ENCODE measurements around the gene ABCA1. TPM values are rescaled to one million over a fixed set of nuclear protein-coding genes. Genes with fewer than 3 reads are reported as not detected.

The ABCA1 gene
- total RNA-seq, 2 donors from 2014 or later = 21.6 to 34.8 TPM

GRCh38 chr9:104810421-104811339, 117.3 kb downstream of the ABCA1 start:
- Histone ChIP-seq H3K9ac (ENCODE audit: extremely low read depth, low read length, poor library complexity, severe bottlenecking) (no peak overlapping the region), H3K27ac (ENCODE audit: low read depth, low read length) (no peak overlapping the region), H3K27me3 (ENCODE audit: control insufficient read depth, insufficient read depth, low read length, poor library complexity, severe bottlenecking) (no peaks in the 10 kb centered on the region), H3K4me1 (ENCODE audit: control insufficient read depth, insufficient read depth, low read length) (no peaks in the 10 kb centered on the region), H3K4me3 (ENCODE audit: low read length) (no peak overlapping the region), H3K9me3 (ENCODE audit: control insufficient read depth, low read length) (no peaks in the 10 kb centered on the region), H3K36me3 (ENCODE audit: control insufficient read depth, insufficient read depth, low read length) (peaks cover 91% of the 10 kb centered on the region)
- no peaks in the 10 kb centered on the region for H3K27me3 Mint-ChIP-seq (ENCODE audit: insufficient read depth)
- H3K36me3 Mint-ChIP-seq (ENCODE audit: low read depth) = peaks cover 61% of the 10 kb centered on the region
- no peak overlapping the region for H3K4me3 Mint-ChIP-seq
- no peaks in the 10 kb centered on the region for H3K4me1 Mint-ChIP-seq
- H3K9me3 Mint-ChIP-seq = no peaks in the 10 kb centered on the region
- DNase-seq = peak; percentile 65
- no peak overlapping the region for H3K27ac Mint-ChIP-seq
- WGBS, 2 experiments (ENCODE audit: insufficient coverage in 1 of 2, insufficient read length in 1 of 2) = 88 to 92% methylated on average over 11 to 12 of the region's 12 CpGs
- TF ChIP-seq, protein P1, sequence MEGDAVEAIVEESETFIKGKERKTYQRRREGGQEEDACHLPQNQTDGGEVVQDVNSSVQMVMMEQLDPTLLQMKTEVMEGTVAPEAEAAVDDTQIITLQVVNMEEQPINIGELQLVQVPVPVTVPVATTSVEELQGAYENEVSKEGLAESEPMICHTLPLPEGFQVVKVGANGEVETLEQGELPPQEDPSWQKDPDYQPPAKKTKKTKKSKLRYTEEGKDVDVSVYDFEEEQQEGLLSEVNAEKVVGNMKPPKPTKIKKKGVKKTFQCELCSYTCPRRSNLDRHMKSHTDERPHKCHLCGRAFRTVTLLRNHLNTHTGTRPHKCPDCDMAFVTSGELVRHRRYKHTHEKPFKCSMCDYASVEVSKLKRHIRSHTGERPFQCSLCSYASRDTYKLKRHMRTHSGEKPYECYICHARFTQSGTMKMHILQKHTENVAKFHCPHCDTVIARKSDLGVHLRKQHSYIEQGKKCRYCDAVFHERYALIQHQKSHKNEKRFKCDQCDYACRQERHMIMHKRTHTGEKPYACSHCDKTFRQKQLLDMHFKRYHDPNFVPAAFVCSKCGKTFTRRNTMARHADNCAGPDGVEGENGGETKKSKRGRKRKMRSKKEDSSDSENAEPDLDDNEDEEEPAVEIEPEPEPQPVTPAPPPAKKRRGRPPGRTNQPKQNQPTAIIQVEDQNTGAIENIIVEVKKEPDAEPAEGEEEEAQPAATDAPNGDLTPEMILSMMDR (conservative IDR thresholded peaks at IDR 0.05) = no peak

DNA sequence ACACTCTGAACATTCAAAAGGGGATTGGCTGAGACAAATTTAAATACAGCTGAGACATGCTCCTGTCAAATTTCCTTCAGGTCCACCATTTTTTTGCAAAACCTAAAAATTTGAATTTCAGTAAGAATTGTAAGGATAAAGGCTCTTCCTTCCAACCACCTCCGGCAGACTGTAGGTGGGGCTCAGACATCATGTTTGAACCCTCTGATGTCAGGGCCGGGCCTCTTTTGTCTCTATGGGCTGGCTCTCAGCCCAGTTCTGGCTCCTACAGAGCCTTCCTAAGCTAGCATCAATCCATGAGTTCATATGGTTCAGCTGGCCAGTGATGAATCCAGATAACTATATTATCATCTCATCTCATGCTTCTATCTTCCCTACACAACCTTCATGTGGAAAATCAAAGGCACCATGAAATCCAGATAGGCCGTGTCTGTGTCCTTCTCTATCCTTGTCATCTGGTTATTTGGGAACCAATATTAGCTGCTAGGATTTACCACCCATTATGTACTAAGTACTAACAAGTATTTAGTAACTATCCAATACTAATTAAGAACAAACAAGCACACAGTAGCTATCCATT, 119.8 kb downstream of the ABCA1 start:
- H3K27ac ChIP-seq (ENCODE audit: low read depth, low read length) = no peak overlapping the region
- no peaks in the 10 kb centered on the region for H3K27me3 ChIP-seq (ENCODE audit: control insufficient read depth, insufficient read depth, low read length, poor library complexity, severe bottlenecking)
- Mint-ChIP-seq H3K27ac (no peak overlapping the region), H3K27me3 (ENCODE audit: insufficient read depth) (no peaks in the 10 kb centered on the region), H3K36me3 (ENCODE audit: low read depth) (peaks cover 59% of the 10 kb centered on the region), H3K4me3 (no peak overlapping the region), H3K9me3 (no peaks in the 10 kb centered on the region), H3K4me1 (no peaks in the 10 kb centered on the region)
- no peak overlapping the region for H3K9ac ChIP-seq (ENCODE audit: extremely low read depth, low read length, poor library complexity, severe bottlenecking)
- no peaks in the 10 kb centered on the region for H3K9me3 ChIP-seq (ENCODE audit: control insufficient read depth, low read length)
- TF ChIP-seq, protein P1 (conservative IDR thresholded peaks at IDR 0.05) = peak; percentile 70
- H3K36me3 ChIP-seq (ENCODE audit: control insufficient read depth, insufficient read depth, low read length) = peaks cover 91% of the 10 kb centered on the region
- peak; percentile 79 for DNase-seq
- WGBS, 2 experiments (ENCODE audit: insufficient coverage in 1 of 2, insufficient read length in 1 of 2) = 89 to 90% methylated on average over 3 of the region's 3 CpGs
- H3K4me1 ChIP-seq (ENCODE audit: control insufficient read depth, insufficient read depth, low read length) = no peaks in the 10 kb centered on the region
- no peak overlapping the region for H3K4me3 ChIP-seq (ENCODE audit: low read length)

DNA sequence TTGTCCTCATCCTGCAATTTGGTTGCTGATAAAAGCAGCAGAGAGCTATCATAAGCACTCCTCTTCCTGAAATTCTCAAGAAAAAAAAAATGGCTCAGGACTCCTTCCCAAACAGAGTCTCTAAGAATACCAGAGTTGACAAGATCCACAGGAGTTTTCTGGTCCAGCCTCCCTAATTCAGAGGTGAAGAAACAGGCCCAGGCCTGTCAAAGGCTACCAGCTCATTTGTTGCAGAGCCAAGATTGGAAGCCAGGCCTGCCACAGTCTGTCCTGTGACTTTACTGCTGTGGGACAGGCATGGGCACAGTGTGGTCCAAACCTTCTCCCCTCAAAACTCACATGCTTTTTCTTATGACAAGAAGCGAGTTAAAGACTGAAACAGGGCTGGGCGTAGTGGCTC, 122.5 kb downstream of the ABCA1 start:
- Mint-ChIP-seq H3K36me3 (ENCODE audit: low read depth) (peaks cover 70% of the 10 kb centered on the region), H3K4me3 (no peak overlapping the region), H3K27ac (no peak overlapping the region), H3K9me3 (no peaks in the 10 kb centered on the region), H3K27me3 (ENCODE audit: insufficient read depth) (no peaks in the 10 kb centered on the region), H3K4me1 (peaks cover 2% of the 10 kb centered on the region)
- no peaks in the 10 kb centered on the region for H3K9me3 ChIP-seq (ENCODE audit: control insufficient read depth, low read length)
- H3K4me1 ChIP-seq (ENCODE audit: control insufficient read depth, insufficient read depth, low read length) = no peaks in the 10 kb centered on the region
- peaks cover 91% of the 10 kb centered on the region for H3K36me3 ChIP-seq (ENCODE audit: control insufficient read depth, insufficient read depth, low read length)
- H3K27me3 ChIP-seq (ENCODE audit: control insufficient read depth, insufficient read depth, low read length, poor library complexity, severe bottlenecking) = no peaks in the 10 kb centered on the region
- TF ChIP-seq, protein P1 (conservative IDR thresholded peaks at IDR 0.05) = no peak
- DNase-seq = no peak
- no peak overlapping the region for H3K27ac ChIP-seq (ENCODE audit: low read depth, low read length)
- WGBS, 2 experiments (ENCODE audit: insufficient coverage in 1 of 2, insufficient read length in 1 of 2) = 96 to 100% methylated on average over 2 of the region's 2 CpGs
- H3K4me3 ChIP-seq (ENCODE audit: low read length) = no peak overlapping the region
- H3K9ac ChIP-seq (ENCODE audit: extremely low read depth, low read length, poor library complexity, severe bottlenecking) = no peak overlapping the region
